HG03103 (cell line): ENCODE results near the gene RANBP17.
"Not testable (repeated sequence)": the region's sequence is repeated elsewhere in the genome, so short reads cannot be mapped to it uniquely, and the experiment has no call there.

Source experiments
- ATAC-seq: cut with Tn5 transposase; IDR thresholded peaks from one replicate; pipeline ENCODE4 v1.9.1; 2021; ENCODE audit warnings: low read depth; ENCODE audit not compliant: unreplicated experiment

Gene RANBP17

DNA sequence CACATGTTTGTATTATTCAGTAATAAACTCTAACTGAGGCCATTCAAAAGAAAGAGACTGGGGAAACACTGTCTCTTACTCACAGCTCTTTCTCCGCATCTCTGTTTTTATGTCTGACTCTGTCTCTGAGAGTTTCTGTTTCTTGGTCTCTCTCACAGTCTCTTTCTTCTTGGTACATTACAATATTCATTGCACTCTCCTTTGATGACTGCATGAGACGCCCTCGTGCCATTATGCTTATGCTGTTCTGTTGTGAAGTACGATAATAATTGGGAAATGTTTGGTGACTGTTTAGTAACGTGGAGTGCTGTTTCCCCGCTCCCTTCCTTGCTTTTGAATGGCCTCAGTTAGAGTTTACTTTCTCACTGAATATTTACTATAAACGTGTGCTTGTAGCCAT lies 421.9 kb downstream of the RANBP17 start:
- ATAC-seq, result no peak

- ATAC-seq, result no peak
Observed at GRCh38 chr5:171285465-171285864, 423.6 kb downstream of the RANBP17 start.

DNA sequence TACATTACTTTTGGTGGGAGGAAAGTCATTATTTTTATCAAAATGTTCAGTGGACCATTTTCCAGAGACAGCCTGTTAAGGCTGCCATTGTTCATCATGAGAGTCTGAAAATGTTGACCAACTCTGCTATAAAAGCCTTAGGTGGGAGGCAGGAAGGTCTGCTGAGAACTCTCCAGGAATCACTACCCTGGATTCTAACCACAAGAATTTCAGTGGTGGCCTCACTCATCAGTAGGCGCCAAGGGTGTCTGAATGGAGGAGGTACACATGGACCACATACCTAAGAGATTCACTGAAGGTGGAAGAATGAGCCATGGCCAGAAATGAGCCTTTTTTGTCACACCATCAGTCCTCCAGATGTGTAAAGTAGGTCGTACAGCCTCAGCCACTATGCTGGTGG lies 426.2 kb downstream of the RANBP17 start:
- no peak for ATAC-seq

DNA sequence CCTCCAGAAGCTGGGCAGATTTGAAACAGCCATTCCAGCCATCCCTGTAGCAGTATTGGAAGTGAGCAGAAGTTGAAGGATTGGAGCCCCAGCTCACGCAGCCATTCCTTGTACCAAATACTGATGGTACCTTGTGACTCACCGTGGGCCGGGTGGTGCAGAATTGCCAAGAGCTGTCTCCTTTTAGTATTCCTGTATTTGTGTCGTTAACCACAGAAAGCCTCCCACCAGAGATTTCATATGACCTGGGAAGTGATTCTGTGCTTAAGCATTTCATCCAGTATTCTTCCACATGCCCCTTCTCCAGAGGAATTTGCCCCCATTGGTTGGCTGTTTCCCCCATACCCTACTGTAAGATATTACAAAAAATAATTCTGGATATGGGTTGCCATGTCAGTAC lies 429.6 kb downstream of the RANBP17 start:
- no peak for ATAC-seq

DNA sequence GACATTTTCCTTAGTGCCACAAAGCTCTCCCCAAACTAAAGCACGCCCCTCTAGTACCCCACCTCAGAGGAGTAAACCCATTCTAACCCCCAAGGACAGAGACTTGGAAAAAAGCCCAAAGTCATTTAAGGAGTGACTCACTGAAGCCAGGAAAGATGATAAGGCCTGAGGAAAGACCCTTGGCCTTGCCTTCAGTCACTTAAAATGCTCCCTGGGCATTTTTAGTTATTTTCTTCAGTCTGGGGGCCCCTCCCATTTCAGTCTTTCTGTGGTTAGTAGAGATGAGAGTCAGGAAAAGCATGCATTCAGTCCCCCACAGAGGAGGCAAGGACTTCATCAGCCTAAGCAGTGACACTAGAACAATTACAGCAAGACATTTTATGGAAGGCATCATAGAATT lies 433.5 kb downstream of the RANBP17 start:
- ATAC-seq, result no peak

GRCh38 chr5:171295801-171296200 lies 434.0 kb downstream of the RANBP17 start:
- no peak for ATAC-seq

DNA sequence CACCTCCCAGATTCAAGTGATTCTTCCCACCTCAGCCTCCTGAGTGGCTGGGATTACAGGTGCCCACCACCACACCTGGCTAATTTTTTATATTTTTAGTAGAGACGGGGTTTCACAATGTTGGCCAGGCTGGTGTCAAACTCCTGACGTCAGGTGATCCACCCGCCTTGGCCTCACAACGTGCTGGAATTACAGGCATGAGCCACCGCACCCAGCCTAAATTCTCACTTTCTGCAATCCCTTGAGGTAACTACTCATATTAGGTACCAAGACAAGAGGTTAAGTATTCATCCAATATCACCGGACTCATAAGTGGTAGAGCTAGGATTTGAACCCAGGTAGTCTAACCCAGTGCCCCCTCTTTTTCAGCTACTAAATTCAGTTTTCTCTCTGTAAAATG lies 436.1 kb downstream of the RANBP17 start:
- not testable (repeated sequence) for ATAC-seq

- ATAC-seq, result no peak
Observed at GRCh38 chr5:171299228-171299627, 437.4 kb downstream of the RANBP17 start.

GRCh38 chr5:171299851-171300250 lies 438.0 kb downstream of the RANBP17 start:
- no peak for ATAC-seq

DNA sequence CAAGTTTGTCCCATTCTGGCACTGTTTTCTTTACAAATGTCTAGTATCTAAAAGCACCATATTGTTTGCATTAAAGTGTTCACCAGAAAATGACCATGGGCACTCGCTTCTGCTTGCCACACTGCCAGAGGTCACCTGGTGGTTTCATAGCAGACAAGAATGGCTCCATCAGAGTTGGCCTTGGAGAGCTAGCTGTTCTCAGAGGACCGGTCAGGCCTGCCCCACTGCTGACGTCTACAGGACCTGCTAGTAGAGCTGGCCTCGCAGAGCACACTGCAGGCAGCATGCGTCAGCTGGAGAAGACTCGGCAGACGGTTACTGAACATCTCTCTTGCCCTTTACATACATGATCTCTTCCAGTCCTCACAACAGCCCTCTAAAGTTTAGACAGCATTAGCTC lies 438.5 kb downstream of the RANBP17 start:
- ATAC-seq, result no peak

DNA sequence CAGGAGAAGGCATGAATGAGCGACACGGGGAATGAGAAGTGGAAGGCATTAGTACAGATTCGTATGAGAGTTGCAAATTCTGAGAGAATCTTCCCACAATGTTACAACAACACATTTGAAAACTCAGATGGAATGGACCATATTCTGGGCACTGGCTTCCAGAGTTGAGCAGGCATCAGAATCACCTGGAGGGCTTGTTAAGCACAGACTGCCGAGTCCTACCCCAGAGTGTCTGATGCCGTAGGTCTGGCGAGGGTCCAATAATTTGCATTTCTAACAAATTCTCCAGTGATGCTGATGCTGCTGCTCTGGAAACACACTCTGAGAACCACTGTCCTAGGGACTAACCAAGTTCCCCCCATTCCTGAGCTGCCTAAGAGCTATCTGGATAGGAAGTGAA lies 444.3 kb downstream of the RANBP17 start:
- no peak for ATAC-seq

- ATAC-seq, result no peak
Observed at GRCh38 chr5:171306781-171307591, 445.2 kb downstream of the RANBP17 start.

DNA sequence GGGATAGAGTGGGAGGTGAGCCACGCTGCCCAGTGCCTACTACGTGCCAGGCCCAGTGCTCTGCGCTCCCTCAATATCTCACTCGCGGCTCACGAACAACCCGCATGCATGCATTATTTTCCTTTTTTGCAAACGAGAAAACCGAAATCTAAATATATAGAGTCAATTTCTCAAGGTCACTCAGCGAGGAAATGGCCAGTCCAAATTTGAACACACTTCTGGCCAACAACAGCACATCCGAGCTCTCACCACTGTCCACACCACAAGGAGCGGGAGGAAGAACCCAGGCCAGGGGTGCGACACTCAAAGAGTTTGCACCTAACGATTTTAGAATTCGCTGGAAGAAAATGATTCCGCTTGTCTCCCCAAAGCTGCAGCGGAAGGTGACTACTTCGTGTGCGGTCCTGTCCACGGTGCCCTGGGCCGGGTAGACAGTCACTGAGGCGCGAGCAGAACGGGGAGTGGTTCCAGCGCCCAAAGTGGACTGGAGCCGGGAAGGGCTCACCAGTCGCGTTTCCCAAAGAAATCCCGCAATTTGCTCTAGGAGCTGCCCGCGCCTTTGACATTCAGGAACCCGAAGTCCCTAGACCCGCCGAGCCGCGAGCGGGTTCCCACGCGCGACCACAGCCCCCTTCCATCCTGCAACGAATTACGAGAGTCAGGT lies 446.1 kb downstream of the RANBP17 start:
- ATAC-seq, result no peak

- no peak for ATAC-seq
Observed at GRCh38 chr5:171308453-171309275, 446.8 kb downstream of the RANBP17 start, which contains the start of gene TLX3. Gene TLX3, plus strand, starts transcription at chr5:171309248. Its CDS starts 118 bp downstream, at chr5:171309366.

DNA sequence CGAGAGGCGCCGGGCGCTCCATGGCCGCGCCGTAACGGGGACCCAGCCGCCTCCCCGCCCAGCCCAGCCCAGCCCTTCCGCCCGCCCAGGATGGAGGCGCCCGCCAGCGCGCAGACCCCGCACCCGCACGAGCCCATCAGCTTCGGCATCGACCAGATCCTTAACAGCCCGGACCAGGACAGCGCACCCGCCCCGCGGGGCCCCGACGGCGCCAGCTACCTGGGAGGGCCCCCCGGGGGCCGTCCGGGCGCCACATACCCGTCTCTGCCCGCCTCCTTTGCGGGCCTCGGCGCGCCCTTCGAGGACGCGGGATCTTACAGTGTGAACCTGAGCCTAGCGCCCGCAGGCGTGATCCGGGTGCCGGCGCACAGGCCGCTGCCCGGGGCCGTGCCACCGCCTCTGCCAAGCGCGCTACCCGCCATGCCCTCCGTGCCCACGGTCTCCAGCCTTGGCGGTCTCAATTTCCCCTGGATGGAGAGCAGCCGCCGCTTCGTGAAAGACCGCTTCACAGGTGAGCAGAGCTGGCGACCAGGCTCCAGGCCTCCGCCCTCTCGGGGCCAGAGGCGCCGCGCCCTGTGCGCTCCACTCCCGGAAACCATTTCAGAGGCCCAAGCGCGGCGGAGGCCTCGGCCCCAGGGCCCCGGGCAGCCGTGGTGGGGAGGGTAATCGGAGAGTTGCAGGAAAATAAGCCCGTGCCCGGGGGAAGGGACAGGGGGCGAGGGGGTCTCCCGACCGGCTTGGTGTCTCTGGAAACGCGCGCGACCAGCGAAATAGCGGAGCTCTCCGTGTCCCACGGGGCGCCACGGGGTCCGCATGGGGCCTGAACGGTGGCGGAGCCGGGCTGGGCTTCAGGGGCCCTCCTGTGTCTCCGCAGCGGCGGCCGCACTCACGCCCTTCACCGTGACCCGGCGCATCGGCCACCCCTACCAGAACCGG lies 447.7 kb downstream of the RANBP17 start:
- no peak for ATAC-seq

GRCh38 chr5:171310212-171310818 lies 448.5 kb downstream of the RANBP17 start:
- ATAC-seq, result no peak

- ATAC-seq, result no peak
Observed at GRCh38 chr5:171310819-171311321, 449.1 kb downstream of the RANBP17 start.

- no peak for ATAC-seq
Observed at GRCh38 chr5:171311322-171312077, 449.7 kb downstream of the RANBP17 start.
